Stimulated activated effector memory CD8-positive, alpha-beta T cell treated with anti-CD3 and anti-CD28 coated beads, Interleukin-12 subunit alpha, Interleukin-12 subunit beta, amount 100 ng/mL, for 72 hours (primary cell): ENCODE results near the gene LRRC71.

Source experiments
- ATAC-seq: fragments of 150-1000 bp; cut with Tn5 transposase; 2 replicates; pipeline ENCODE4 v1.10.0; 2021
- DNase-seq, 2 donors: peaks; one replicate each; pipeline ENCODE4 v3.0.0; 2021 to 2022; ENCODE audit warnings: low spot score in 2 of 2
- H3K27ac Mint-ChIP-seq: one replicate; pipeline ENCODE4 v1.8.0; 2022; ENCODE audit warnings: mild to moderate bottlenecking, mixed read lengths
- H3K36me3 Mint-ChIP-seq: one replicate; pipeline ENCODE4 v1.8.0; 2022; ENCODE audit warnings: mild to moderate bottlenecking, mixed read lengths
- H3K4me1 Mint-ChIP-seq: one replicate; pipeline ENCODE4 v1.8.0; 2022; ENCODE audit warnings: mixed read lengths
- H3K4me3 Mint-ChIP-seq: one replicate; pipeline ENCODE4 v1.8.0; 2022; ENCODE audit warnings: mild to moderate bottlenecking, mixed read lengths
- H3K9me3 Mint-ChIP-seq: one replicate; pipeline ENCODE4 v1.8.0; 2022; ENCODE audit warnings: mixed read lengths

The LRRC71 gene

DNA sequence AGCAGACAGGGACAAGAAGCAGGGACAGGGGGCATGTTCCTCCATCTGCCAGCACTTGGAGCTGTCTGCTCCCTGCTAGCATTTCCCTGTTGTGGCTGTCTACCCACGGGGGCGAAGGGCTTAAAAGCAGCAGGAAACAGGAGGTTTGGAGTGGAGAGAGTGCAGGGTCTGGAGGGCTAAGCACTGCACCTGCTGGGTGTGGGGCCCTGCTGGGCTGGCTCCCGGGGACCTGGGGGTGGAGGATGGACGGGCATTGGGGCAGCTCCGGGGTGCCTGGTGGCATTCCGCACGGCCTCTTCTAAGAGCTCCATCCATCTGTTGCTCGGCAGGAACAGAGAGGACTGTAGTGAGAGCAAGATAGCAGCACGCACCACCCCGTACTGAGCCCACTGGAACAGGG is 21.2 kb downstream of the LRRC71 start:
- H3K36me3 Mint-ChIP-seq = no peaks in the 10 kb centered on the region

DNA sequence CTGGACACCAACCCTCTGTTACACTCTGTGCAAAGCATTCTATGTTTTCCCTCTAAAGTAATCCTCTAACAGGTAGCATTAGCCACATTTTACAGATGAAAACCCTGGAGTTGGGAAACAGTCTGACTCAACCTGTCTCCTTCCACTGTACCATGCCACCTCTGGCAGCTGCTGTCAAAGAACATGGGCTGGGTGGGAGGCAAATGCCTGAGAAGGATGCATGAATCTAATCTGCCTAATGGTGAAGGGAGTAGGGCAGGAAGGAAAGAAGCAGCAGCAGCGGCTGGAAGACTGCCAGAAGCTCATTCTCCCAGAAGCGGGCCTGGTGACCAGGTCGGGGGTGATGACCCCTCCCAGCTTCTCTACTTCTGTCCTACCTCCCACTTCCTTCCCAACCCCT is 21.7 kb downstream of the LRRC71 start:
- Mint-ChIP-seq H3K36me3 (no peaks in the 10 kb centered on the region), H3K9me3 (no peaks in the 10 kb centered on the region), H3K4me3 (no peak overlapping the region), H3K27ac (no peak overlapping the region), H3K4me1 (no peaks in the 10 kb centered on the region)
- no peak for DNase-seq
- no peak for ATAC-seq

More for the DNA sequence above, 21.2 kb downstream of the LRRC71 start:
- no peaks in the 10 kb centered on the region for H3K9me3 Mint-ChIP-seq
- no peak overlapping the region for H3K27ac Mint-ChIP-seq
- ATAC-seq (no peak), DNase-seq (no peak)
- no peaks in the 10 kb centered on the region for H3K4me1 Mint-ChIP-seq
- no peak overlapping the region for H3K4me3 Mint-ChIP-seq

DNA sequence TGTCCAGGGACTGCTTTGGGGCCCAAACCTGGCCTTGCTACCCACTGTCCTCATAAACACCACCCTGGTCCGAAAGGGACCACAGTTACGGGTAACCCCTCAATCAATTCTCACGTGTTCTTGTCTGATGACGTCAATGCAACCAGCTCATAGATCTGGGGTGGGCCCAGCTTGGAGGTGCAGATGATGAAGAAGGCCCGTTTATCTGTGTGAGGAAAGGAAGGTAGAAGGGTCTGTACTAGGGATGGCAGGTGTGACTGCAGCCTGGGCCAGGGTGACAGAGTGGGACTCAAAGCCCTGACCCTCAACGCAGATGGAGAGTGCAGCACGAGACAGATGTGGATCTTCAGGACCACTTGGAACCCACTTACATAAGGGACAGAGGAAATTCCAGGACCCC is 22.1 kb downstream of the LRRC71 start:
- no peaks in the 10 kb centered on the region for H3K4me1 Mint-ChIP-seq

DNA sequence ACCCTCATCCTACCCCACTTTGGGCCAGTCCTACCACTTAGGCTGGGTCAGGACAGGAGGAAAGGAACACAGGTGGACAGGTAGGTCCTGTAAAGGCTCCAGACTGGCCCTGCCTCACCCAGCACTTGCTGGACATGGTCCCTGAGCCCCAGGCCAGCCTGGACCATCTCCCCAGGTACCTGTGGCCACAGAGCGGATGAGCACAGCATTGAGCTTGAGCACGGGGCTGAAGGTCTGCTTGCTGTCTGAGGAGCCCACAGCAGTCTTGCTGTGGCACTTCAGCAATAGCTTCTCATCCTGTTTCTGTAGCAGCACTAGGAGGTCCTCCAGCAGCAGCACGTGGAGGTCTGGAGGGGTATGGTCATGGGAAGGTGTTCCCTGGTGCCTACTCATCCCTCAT is 23.3 kb downstream of the LRRC71 start:
- H3K36me3 Mint-ChIP-seq = no peaks in the 10 kb centered on the region
- ATAC-seq = no peak
- no peak for DNase-seq
- no peak overlapping the region for H3K4me3 Mint-ChIP-seq
- H3K27ac Mint-ChIP-seq = no peak overlapping the region
- no peaks in the 10 kb centered on the region for H3K4me1 Mint-ChIP-seq
- no peaks in the 10 kb centered on the region for H3K9me3 Mint-ChIP-seq

More for the DNA sequence above, 22.1 kb downstream of the LRRC71 start:
- H3K36me3 Mint-ChIP-seq = no peaks in the 10 kb centered on the region
- H3K9me3 Mint-ChIP-seq = no peaks in the 10 kb centered on the region
- ATAC-seq = no peak
- H3K4me3 Mint-ChIP-seq = no peak overlapping the region
- no peak for DNase-seq
- H3K27ac Mint-ChIP-seq = no peak overlapping the region

DNA sequence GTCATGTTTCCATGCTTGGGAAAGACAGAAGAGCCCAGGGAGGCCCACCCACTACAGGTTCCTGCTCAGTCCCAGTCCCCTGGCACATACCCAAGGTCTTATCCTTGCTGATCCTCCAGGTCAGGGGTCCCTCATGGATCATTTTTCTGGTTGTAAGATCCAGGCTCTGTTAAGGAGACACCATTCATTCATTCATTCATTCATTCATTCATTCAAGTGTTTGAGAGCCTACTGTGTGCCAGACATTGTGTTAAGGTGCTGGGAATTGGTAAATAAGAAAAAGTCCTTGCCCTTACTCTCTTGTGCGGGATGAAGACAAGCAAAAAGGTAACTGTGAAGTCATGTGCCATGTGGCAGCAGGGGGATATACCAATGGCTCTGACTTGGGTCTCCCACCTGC is 23.8 kb downstream of the LRRC71 start:
- H3K9me3 Mint-ChIP-seq = no peaks in the 10 kb centered on the region
- H3K36me3 Mint-ChIP-seq = no peaks in the 10 kb centered on the region
- no peak for DNase-seq
- no peak overlapping the region for H3K4me3 Mint-ChIP-seq
- ATAC-seq = no peak
- H3K27ac Mint-ChIP-seq = no peak overlapping the region
- H3K4me1 Mint-ChIP-seq = no peaks in the 10 kb centered on the region

DNA sequence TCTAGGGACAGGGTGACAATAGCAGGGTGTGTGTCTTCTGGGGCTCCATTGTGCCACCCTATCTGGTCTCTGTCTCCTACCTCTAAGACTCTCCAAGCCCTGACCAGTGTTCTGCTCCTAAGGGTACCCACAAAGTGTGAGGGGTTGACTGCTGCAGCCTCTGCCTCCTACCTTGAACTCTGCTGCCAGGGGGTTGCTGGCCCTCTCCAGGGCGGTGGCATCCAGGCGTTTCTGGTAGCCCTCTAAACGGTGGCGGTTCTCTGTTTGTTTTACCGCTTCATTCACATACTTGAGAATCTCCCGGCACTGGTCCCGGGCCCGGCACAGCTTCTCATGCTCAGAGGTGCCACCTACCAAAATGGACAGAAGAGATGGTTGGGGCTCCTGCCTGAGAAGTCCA is 24.4 kb downstream of the LRRC71 start:
- Mint-ChIP-seq H3K27ac (no peak overlapping the region), H3K4me1 (no peaks in the 10 kb centered on the region), H3K36me3 (no peaks in the 10 kb centered on the region), H3K4me3 (no peak overlapping the region), H3K9me3 (no peaks in the 10 kb centered on the region)
- no peak for DNase-seq
- no peak for ATAC-seq

DNA sequence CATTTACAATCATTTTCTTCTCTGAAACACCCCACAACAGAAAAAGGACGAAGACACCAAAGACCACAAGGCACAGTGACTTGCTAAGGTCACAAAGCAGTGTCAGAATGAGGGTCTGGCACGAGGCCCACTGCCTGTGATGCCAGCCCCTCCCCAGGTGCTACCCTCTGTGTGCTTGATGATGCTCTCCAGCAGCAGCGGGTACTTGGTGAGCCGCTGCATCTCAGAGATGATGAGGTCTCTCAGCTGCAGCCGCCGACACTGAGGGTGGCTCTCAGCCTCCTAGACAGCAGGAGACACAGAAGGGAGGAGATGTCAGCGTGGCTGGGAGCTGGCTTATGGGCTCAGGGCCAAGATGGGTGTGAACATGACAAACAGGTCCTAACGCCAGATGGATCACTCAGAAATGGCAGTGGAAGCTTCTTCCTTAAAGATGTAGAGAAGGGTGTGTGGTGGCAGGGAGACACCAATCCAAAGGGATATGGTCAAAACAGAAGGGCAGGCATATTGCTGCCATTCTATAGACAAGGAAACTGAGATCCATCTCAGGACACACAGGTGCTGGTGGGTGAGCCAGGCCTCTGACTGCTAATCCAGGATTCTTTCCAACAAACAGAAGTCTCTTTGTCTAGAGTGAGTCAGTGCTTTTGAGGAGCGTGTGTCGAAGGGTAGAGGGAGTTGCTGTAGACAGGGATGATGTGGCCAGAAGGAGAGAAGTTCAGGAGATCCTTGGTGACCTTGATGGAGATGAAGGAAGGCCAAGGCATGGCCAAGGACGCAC is 25.6 kb downstream of the LRRC71 start:
- Mint-ChIP-seq H3K4me3 (no peak overlapping the region), H3K4me1 (no peaks in the 10 kb centered on the region), H3K9me3 (no peaks in the 10 kb centered on the region), H3K36me3 (no peaks in the 10 kb centered on the region), H3K27ac (no peak overlapping the region)
- ATAC-seq = no peak
- DNase-seq = no peak

DNA sequence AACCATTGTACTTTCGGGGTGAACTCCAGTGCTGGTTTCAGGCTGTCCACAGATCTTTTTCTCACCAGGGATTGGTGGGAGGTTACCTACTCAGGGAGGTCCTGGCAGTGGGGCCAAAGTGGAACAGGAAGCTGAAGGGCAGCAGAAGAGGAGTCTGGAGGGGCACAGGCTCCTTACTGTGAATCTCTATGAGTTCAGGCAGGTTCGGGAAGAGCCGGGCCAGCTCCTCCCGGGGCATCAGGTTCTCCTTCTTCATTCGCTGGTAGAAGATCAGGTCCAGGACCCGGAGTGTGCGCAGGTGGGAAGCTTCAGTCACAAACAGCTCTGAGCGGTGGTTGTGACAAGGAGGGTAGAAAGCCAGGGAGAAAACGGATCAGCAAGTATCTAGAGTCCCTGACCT is 26.7 kb downstream of the LRRC71 start:
- no peaks in the 10 kb centered on the region for H3K9me3 Mint-ChIP-seq
- no peak overlapping the region for H3K4me3 Mint-ChIP-seq
- no peaks in the 10 kb centered on the region for H3K36me3 Mint-ChIP-seq
- DNase-seq = no peak
- ATAC-seq = no peak
- H3K27ac Mint-ChIP-seq = no peak overlapping the region
- no peaks in the 10 kb centered on the region for H3K4me1 Mint-ChIP-seq

DNA sequence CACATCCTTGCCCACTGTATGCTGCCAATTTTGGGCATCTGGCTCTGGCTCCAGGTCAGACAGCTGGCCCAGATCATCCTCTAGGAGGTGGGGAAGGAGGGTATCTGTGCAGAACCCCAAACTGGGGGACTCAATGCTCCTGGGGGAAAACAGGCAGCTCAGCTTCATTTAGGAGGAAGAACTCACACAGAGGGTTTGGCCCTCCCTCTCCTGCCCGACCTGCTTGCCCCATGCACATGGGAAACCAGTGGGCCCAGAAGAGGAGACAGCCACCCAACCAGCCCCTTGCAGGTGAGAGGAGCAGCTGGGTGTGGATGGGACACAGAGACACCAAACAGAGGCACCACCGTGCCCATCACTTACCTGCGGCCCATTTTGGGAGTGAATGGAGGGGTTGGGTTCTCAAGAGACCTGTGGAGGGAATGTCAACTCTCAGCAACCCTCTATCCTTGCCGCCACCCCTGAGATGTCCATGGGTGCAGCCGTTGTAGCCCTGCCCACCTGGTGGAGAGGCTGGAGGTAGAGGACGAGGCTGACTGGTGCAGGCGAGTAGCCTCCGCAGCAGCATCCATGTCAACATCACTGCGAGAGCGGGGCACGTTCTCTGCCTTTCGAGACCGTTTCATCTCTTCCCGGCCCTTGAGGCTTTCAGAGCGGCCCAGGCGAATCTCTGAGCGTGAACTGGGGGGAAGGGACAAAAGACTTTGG is 27.5 kb downstream of the LRRC71 start:
- Mint-ChIP-seq H3K9me3 (no peaks in the 10 kb centered on the region), H3K4me3 (no peak overlapping the region), H3K4me1 (no peaks in the 10 kb centered on the region), H3K36me3 (no peaks in the 10 kb centered on the region), H3K27ac (no peak overlapping the region)
- DNase-seq = no peak
- ATAC-seq = no peak

DNA sequence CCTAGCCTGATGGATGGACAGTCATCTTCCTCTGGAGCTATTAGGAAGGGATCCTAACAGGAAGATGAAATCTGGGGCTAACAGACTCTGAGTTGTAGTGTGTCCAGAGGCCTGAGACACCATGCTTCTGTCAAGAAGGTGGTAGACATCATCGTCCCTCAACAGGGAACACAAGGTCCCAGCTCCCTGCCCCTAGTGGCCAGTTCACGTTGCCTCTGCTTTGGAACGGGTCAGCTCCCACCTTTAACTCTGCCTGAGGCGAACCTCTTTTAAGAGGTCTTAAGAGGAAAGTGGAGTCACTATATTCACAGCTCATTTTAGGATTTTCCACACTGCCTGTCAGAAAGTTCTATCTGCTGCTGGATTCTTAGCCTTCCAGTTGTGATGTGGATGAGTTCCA is 28.3 kb downstream of the LRRC71 start:
- Mint-ChIP-seq H3K4me3 (no peak overlapping the region), H3K4me1 (no peaks in the 10 kb centered on the region), H3K36me3 (no peaks in the 10 kb centered on the region), H3K27ac (no peak overlapping the region), H3K9me3 (no peaks in the 10 kb centered on the region)
- ATAC-seq (no peak), DNase-seq (no peak)

DNA sequence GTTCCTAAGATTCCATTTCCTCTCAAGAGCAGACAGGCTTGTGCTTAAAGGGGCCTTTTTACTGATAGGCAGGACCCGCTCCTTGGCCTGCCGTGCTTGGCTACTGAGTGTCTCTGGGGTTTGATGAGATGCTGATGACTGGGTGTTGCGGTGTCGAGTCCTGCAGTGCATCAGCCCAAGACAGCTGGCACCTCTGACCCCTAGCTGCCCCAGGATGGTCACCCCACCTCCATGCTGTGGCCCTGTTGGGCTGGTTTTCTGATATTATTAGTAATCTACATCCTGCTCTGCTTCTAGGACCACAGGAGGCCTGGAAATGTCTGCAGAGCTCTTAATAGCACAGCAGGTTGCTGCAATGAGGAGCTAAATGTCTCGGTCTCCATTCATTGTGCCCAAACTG is 28.7 kb downstream of the LRRC71 start:
- H3K4me3 Mint-ChIP-seq = no peak overlapping the region
- ATAC-seq (no peak), DNase-seq (no peak)
- H3K36me3 Mint-ChIP-seq = no peaks in the 10 kb centered on the region
- H3K9me3 Mint-ChIP-seq = no peaks in the 10 kb centered on the region
- no peak overlapping the region for H3K27ac Mint-ChIP-seq
- H3K4me1 Mint-ChIP-seq = no peaks in the 10 kb centered on the region

DNA sequence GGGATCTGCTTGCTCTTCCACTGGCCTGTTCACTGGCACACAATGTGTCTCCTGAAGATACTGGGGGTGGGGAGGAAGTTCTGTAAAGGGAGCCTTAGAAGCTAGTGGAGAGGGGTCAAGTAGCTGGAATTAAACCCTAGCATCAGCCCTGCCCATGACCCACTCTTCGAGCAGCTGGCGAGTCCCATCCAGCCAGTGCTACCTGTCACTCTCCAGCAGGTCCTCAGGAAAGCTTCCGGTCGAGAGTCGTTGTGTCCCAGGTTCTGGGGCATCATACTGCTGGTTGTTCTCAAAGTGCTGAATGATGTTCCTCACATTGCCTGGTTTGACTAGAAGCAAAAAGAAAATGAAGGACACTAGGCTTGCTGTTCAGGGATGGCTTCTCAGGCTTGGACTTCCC is 30.9 kb downstream of the LRRC71 start:
- H3K9me3 Mint-ChIP-seq = no peaks in the 10 kb centered on the region
- H3K4me1 Mint-ChIP-seq = no peaks in the 10 kb centered on the region
- DNase-seq (no peak), ATAC-seq (no peak)
- H3K4me3 Mint-ChIP-seq = no peak overlapping the region
- H3K36me3 Mint-ChIP-seq = no peaks in the 10 kb centered on the region
- no peak overlapping the region for H3K27ac Mint-ChIP-seq

DNA sequence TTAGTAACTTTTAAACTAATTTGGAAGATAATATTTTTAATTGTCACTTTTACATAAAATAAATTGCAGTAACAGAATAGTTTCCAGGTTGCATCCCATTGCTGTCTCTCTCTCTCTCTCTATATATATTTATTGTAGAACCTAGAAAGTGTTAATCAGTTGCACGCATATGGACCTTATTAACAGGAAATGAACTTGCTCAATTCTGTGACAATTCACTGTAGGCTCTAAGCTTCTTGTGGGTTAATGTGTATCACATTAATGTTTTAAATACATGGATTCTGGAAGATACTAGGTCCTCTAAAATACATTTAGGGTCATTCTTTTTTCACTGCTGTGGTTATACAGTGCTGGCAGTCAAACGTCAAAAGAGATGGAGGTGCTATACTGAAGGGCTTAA is 33.1 kb downstream of the LRRC71 start:
- no peak for ATAC-seq

DNA sequence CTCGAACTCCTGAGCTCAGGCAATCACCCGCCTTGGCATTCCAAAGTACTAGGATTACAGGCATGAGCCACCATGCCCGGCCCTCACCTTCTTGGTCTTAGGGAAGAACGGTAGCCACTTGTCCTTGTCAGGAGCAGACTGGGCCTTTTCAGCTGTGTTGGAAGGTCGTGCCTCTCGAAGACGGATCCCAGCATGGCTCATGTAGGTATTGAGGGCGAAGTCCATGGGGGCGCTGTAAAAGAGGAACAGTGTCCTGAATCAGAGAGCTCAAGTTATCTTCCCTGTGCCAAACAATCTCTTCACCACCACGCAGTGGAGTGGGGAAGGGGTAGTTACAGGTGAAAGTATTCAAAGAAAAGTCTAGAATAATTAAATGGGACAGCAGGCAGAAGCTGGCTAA is 35.9 kb downstream of the LRRC71 start:
- DNase-seq (no peak), ATAC-seq (no peak)
- no peak overlapping the region for H3K27ac Mint-ChIP-seq
- no peaks in the 10 kb centered on the region for H3K36me3 Mint-ChIP-seq
- H3K9me3 Mint-ChIP-seq = no peaks in the 10 kb centered on the region
- no peaks in the 10 kb centered on the region for H3K4me1 Mint-ChIP-seq
- H3K4me3 Mint-ChIP-seq = no peak overlapping the region

More for the DNA sequence above, 33.1 kb downstream of the LRRC71 start:
- H3K27ac Mint-ChIP-seq = no peak overlapping the region
- no peaks in the 10 kb centered on the region for H3K36me3 Mint-ChIP-seq
- no peaks in the 10 kb centered on the region for H3K4me1 Mint-ChIP-seq
- no peaks in the 10 kb centered on the region for H3K9me3 Mint-ChIP-seq
- H3K4me3 Mint-ChIP-seq = no peak overlapping the region
- DNase-seq = no peak

DNA sequence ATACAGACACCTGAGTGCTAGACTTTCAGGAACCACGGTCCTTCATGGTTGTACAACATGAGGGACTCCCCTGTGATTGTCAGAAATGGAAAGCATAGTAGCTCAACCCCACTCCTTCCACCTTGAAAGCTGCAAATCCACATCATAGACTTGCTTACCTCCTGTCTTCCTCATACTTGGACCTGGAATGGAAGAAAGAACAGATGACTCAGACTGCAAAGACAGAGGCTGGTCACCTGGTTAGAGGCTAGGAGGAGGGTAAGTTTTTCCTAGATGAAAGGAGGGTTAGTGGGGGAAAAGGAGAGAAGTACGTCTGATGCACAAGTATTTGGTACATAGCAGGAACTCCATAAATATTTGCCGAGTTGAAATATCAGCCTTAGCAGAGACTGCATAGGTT is 37.2 kb downstream of the LRRC71 start:
- Mint-ChIP-seq H3K36me3 (no peaks in the 10 kb centered on the region), H3K4me3 (no peak overlapping the region), H3K4me1 (peaks cover 6% of the 10 kb centered on the region), H3K27ac (no peak overlapping the region), H3K9me3 (no peaks in the 10 kb centered on the region)
- no peak for ATAC-seq
- DNase-seq = no peak

DNA sequence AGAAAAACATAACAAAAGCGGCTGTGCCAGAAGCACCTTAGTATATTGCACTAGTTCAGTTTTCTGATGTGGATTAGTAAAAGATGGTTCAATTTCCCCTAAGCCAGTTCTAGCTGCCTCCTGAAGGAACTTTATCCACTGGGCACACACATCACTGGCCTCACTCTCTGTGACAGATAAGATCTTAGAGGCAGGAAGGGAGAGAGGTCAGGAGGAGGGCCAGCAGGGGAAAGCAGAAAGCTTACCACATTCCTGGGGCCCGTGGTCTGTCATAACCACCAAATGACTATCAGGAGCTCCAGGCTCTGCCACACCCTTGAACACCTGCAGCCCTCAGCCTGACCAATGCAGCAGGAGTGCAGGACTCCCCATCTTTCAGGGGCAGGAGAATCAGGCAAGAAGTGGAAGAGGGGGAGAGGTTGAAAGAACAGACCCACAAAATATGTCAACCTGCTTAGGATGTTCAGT is 37.8 kb downstream of the LRRC71 start:
- Mint-ChIP-seq H3K4me1 (peaks cover 11% of the 10 kb centered on the region), H3K36me3 (no peaks in the 10 kb centered on the region), H3K9me3 (no peaks in the 10 kb centered on the region), H3K4me3 (no peak overlapping the region), H3K27ac (peak overlapping the region; percentile 67)
- DNase-seq (no peak), ATAC-seq (no peak)
